ENCODE results near the gene FILIP1L. TPM values are rescaled to one million over a fixed set of nuclear protein-coding genes. Genes with fewer than 3 reads are reported as not detected.

FILIP1L gene
- polyA plus RNA-seq, 1 of the 3 experiments (the other 2 are of a cell fraction) = 26.8 TPM

DNA sequence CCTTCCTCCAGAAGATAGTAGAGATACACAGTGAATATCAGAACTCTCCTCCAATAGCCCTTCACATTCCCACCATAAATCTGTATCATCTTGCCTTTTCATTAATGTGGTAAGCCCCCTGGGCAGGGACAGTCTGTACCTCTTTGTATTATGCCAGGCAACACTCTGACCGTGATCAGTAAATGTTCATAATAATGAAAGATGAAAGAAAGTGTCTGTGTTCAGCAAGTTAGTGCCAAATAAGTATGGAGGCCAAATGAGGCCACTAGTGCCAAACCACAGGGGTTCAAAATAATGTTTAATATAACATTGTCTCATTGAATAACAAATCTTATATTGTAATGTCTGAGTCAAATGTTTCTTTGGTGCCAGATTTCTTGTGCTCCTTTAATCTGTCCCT is 192.3 kb downstream of the FILIP1L start (continued):
- TF ChIP-seq, protein P1, sequence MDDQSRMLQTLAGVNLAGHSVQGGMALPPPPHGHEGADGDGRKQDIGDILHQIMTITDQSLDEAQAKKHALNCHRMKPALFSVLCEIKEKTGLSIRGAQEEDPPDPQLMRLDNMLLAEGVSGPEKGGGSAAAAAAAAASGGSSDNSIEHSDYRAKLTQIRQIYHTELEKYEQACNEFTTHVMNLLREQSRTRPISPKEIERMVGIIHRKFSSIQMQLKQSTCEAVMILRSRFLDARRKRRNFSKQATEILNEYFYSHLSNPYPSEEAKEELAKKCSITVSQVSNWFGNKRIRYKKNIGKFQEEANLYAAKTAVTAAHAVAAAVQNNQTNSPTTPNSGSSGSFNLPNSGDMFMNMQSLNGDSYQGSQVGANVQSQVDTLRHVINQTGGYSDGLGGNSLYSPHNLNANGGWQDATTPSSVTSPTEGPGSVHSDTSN (IDR thresholded peaks at IDR 0.05) = no peak
- TF ChIP-seq MAX (IDR thresholded peaks at IDR 0.05; ENCODE audit: low read depth) = no peak
- no peak for TF ChIP-seq NFIC (IDR thresholded peaks at IDR 0.05; ENCODE audit: borderline replicate concordance)

DNA sequence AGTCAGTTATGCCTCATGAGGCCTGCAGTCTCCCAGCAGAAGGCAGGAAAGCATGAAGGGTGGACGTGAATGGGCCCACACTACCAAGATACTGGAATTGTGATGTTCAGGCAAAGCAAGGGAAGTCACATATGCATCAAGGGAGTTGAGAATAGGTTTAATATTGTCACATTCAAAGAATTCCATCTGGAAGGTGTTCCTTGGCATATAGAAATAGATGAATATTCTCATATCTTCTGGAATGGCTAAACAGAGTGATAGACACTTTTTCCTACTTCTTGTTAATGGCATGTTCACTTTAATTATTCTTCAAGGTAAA is 193.0 kb downstream of the FILIP1L start:
- 100% methylated on average over 1 of the region's 1 CpG for WGBS (ENCODE audit: low lambda C conversion rate)
- H3K27ac ChIP-seq (ENCODE audit: low read depth in 2 of 2, low read length in 1 of 2) = peak overlapping the region in 1 of 2 experiments; percentile 24; a peak in 1 of 4 replicates
- POLR2A ChIA-PET = no interaction called here

DNA sequence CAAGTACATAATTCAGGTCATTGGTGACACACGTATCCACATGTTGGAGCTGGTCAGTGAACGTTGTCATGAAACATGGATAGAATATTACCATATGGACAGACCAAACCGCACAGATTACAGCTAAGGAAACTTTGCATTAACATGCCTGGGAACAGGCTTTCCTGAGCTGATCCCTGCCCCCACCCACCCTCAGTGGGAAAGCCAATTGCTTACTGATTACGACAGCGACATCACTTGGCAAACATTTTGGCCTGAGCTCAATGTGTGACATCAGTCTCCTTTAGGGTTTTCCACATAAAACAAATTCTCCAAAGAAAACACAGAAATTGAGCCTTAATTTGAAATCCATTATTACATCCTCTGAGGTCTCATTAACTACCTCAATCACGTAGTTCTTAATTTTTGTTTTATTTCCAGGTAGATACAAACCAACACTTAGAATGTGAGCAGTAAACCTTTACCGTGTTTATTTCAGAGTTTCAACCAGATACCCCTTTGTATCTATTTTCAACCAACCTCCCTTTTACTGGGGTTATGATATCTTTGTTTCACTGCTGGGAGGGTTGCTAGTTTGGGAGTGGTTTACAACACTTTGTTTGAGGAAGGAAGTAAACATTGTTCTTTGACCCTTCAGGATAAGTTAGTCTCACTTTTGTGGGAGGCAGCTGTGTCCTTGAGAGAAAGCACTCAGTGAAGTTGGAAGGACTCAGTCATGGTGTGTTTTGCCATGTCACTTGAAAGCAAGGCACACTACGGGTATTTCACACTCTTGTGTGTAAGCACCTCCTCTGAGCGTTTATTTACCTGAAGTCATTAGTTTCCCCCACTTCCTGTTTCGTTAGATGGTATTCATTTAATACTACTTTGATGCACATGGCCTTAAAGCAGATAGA is 193.6 kb downstream of the FILIP1L start:
- 89% methylated on average over 10 of the region's 10 CpGs for WGBS (ENCODE audit: low lambda C conversion rate)
- Histone ChIP-seq H3K9ac (no peak overlapping the region), H3K4me2 (no peak overlapping the region), H3K27me3 (ENCODE audit: insufficient read depth) (no peaks in the 10 kb centered on the region), H3K9me2 (no peaks in the 10 kb centered on the region), H2AFZ (ENCODE audit: low read depth) (no peak overlapping the region), H3F3A (replicated peaks; ENCODE audit: insufficient read depth) (peaks cover 5% of the 10 kb centered on the region), H3K4me3 (ENCODE audit: low read depth in 2 of 2, low read length in 1 of 2) (no peak overlapping the region), H3K36me3 (replicated peaks in 1 of 2; ENCODE audit: control insufficient read depth in 1 of 2, insufficient read depth in 2 of 2, low read length in 1 of 2) (no peaks in the 10 kb centered on the region), H3K4me1 (ENCODE audit: control insufficient read depth in 1 of 2, insufficient read depth in 2 of 2, low read depth in 1 of 2, low read length in 1 of 2) (peaks cover 9 to 14% of the 10 kb centered on the region in 2 experiments; a peak in 3 of 4 replicates), H3K27ac (ENCODE audit: low read depth in 2 of 2, low read length in 1 of 2) (peak overlapping the region in 1 of 2 experiments; percentile 65; a peak in 1 of 4 replicates), H3K9me3 (no peaks in the 10 kb centered on the region), H3K79me2 (ENCODE audit: insufficient read depth) (no peaks in the 10 kb centered on the region), H4K20me1 (ENCODE audit: insufficient read depth) (no peaks in the 10 kb centered on the region)
- ChIA-PET CTCF (interaction anchor here (1.0 kb wide), 1 partner anchor 26 kb away, joined by 3 read pairs; no protein-coding TSS in a partner anchor), POLR2A (no interaction called here)
- no peak for DNase-seq
- TF ChIP-seq EP300 (IDR thresholded peaks at IDR 0.05; ENCODE audit: borderline replicate concordance in 1 of 2, low read depth in 1 of 2, low read length in 1 of 2) (peak in 1 of 2 experiments; percentile 21; a peak in 1 of 4 replicates), GABPA (IDR thresholded peaks at IDR 0.05; ENCODE audit: low read depth) (no peak), FOSL2 (IDR thresholded peaks at IDR 0.05; ENCODE audit: borderline replicate concordance, low read depth) (no peak), RAD21 (IDR thresholded peaks at IDR 0.05; ENCODE audit: low read length) (no peak), SMC3 (IDR thresholded peaks at IDR 0.05; ENCODE audit: low read depth, low read length) (no peak), NFIC (IDR thresholded peaks at IDR 0.05; ENCODE audit: borderline replicate concordance) (peak; percentile 72), YY1 (IDR thresholded peaks at IDR 0.05; ENCODE audit: low read depth) (no peak), RXRA (IDR thresholded peaks at IDR 0.05; ENCODE audit: borderline replicate concordance, low read depth) (no peak)
- TF ChIP-seq, protein P1 (IDR thresholded peaks at IDR 0.05) = no peak; the same call in 1 of the 2 replicates

More for the DNA sequence above, 193.0 kb downstream of the FILIP1L start:
- Histone ChIP-seq H3K9ac (no peak overlapping the region), H3K27me3 (ENCODE audit: insufficient read depth) (no peaks in the 10 kb centered on the region), H3K36me3 (replicated peaks in 1 of 2; ENCODE audit: control insufficient read depth in 1 of 2, insufficient read depth in 2 of 2, low read length in 1 of 2) (no peaks in the 10 kb centered on the region), H3K4me2 (no peak overlapping the region), H3F3A (replicated peaks; ENCODE audit: insufficient read depth) (peaks cover 8% of the 10 kb centered on the region), H3K9me3 (no peaks in the 10 kb centered on the region), H3K79me2 (ENCODE audit: insufficient read depth) (no peaks in the 10 kb centered on the region), H3K4me3 (ENCODE audit: low read depth in 2 of 2, low read length in 1 of 2) (no peak overlapping the region), H3K4me1 (ENCODE audit: control insufficient read depth in 1 of 2, insufficient read depth in 2 of 2, low read depth in 1 of 2, low read length in 1 of 2) (peaks cover 6 to 19% of the 10 kb centered on the region in 2 experiments; a peak in 3 of 4 replicates), H4K20me1 (ENCODE audit: insufficient read depth) (no peaks in the 10 kb centered on the region), H3K9me2 (no peaks in the 10 kb centered on the region), H2AFZ (ENCODE audit: low read depth) (no peak overlapping the region)
- DNase-seq = no peak
- TF ChIP-seq TCF12 (IDR thresholded peaks at IDR 0.05) = no peak
- TF ChIP-seq USF2 (IDR thresholded peaks at IDR 0.05; ENCODE audit: borderline replicate concordance, low read depth, low read length) = no peak
- TF ChIP-seq, protein P2, sequence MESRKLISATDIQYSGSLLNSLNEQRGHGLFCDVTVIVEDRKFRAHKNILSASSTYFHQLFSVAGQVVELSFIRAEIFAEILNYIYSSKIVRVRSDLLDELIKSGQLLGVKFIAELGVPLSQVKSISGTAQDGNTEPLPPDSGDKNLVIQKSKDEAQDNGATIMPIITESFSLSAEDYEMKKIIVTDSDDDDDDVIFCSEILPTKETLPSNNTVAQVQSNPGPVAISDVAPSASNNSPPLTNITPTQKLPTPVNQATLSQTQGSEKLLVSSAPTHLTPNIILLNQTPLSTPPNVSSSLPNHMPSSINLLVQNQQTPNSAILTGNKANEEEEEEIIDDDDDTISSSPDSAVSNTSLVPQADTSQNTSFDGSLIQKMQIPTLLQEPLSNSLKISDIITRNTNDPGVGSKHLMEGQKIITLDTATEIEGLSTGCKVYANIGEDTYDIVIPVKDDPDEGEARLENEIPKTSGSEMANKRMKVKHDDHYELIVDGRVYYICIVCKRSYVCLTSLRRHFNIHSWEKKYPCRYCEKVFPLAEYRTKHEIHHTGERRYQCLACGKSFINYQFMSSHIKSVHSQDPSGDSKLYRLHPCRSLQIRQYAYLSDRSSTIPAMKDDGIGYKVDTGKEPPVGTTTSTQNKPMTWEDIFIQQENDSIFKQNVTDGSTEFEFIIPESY (IDR thresholded peaks at IDR 0.05; ENCODE audit: borderline replicate concordance, low read depth) = no peak
- CTCF ChIA-PET = no interaction called here

Measured in SK-N-SH (cell line).